GM23248 (cell line): Measurements from ENCODE around the gene LRRFIP1. TPM values are rescaled to one million over a fixed set of nuclear protein-coding genes. Genes with fewer than 3 reads are reported as not detected.

ENCODE experiments used
- DNase-seq: peaks from one replicate; pipeline ENCODE4 v3.0.0-alpha.2; 2015
- H2AFZ ChIP-seq: fragments of 200-600 bp; sonication (generic); 2 replicates; pipeline ENCODE4 v1.6.1; 2016; ENCODE audit warnings: antibody characterized with exemption
- H3F3A ChIP-seq: fragments of 200-600 bp; sonication (generic); 2 replicates; pipeline ENCODE4 v1.6.1; 2016; ENCODE audit warnings: mild to moderate bottlenecking, antibody characterized with exemption, mixed run types; ENCODE audit not compliant: insufficient read depth
- H3K27ac ChIP-seq: fragments of 200-600 bp; sonication (generic); 2 replicates; pipeline ENCODE4 v1.5.1; 2016; ENCODE audit warnings: mild to moderate bottlenecking
- H3K27me3 ChIP-seq: fragments of 200-600 bp; sonication (generic); replicated peaks from 2 replicates; pipeline ENCODE4 v1.6.1; 2016; ENCODE audit warnings: mild to moderate bottlenecking; ENCODE audit not compliant: insufficient read depth
- H3K36me3 ChIP-seq: fragments of 200-600 bp; sonication (generic); 2 replicates; pipeline ENCODE4 v1.6.1; 2016; ENCODE audit warnings: low read depth, mild to moderate bottlenecking
- H3K4me1 ChIP-seq: fragments of 200-600 bp; sonication (generic); 2 replicates; pipeline ENCODE4 v1.6.1; 2016; ENCODE audit warnings: mild to moderate bottlenecking; ENCODE audit not compliant: insufficient read depth
- H3K4me2 ChIP-seq: fragments of 200-600 bp; sonication (generic); one replicate; pipeline ENCODE4 v1.6.1; 2016; ENCODE audit warnings: mild to moderate bottlenecking; ENCODE audit not compliant: unreplicated experiment
- H3K4me3 ChIP-seq: fragments of 200-600 bp; sonication (generic); 2 replicates; pipeline ENCODE4 v1.5.1; 2016; ENCODE audit warnings: mild to moderate bottlenecking
- H3K79me2 ChIP-seq: fragments of 200-600 bp; sonication (generic); 2 replicates; pipeline ENCODE4 v1.6.1; 2016; ENCODE audit warnings: mild to moderate bottlenecking; ENCODE audit not compliant: insufficient read depth
- H3K9ac ChIP-seq: fragments of 200-600 bp; sonication (generic); 2 replicates; pipeline ENCODE4 v1.6.1; 2016; ENCODE audit warnings: mild to moderate bottlenecking
- H3K9me2 ChIP-seq: fragments of 200-600 bp; sonication (generic); 2 replicates; pipeline ENCODE4 v1.6.1; 2016; ENCODE audit warnings: mixed run types, mild to moderate bottlenecking, moderate library complexity; ENCODE audit not compliant: insufficient read depth
- H3K9me3 ChIP-seq: fragments of 200-600 bp; sonication (generic); one replicate; pipeline ENCODE4 v1.6.1; 2017; ENCODE audit warnings: low read depth
- H4K20me1 ChIP-seq: fragments of 200-600 bp; sonication (generic); 2 replicates; pipeline ENCODE4 v1.6.0; 2016; ENCODE audit not compliant: insufficient read depth
- EZH2 ChIP-seq: fragments of 200-600 bp; sonication (generic); IDR thresholded peaks from 2 replicates; pipeline ENCODE4 v1.6.1; 2018; ENCODE audit warnings: antibody characterized with exemption, mild to moderate bottlenecking; ENCODE audit not compliant: insufficient read depth, poor library complexity, severe bottlenecking
- EZH2phosphoT487 ChIP-seq: fragments of 200-600 bp; sonication (generic); IDR thresholded peaks from 2 replicates; pipeline ENCODE4 v1.6.1; 2018; ENCODE audit warnings: antibody characterized with exemption, moderate library complexity, mild to moderate bottlenecking, low read depth; ENCODE audit not compliant: insufficient read depth
- WGBS, 2 experiments: methylation state at CpG; one replicate each; pipeline ENCODE4 v1.1.6; 2015 to 2017; ENCODE audit warnings: low lambda C conversion rate in 2 of 2, low coverage in 1 of 2; ENCODE audit errors: missing lambda C conversion rate in 2 of 2; 5-methylcytosine and 5-hydroxymethylcytosine counted together
- in situ Hi-C: fragments of 300-500 bp; cut with MboI; formaldehyde crosslinking; loops from 2 replicates; pipeline ENCODE4 v1.15.0; 2020
- polyA plus RNA-seq: library from polyadenylated mRNA; unstranded; fragments of >200 nt; fragmentation: Nextera tagmentation; extraction: Ambion mirVana; gene quantifications from 2 replicates; pipeline ENCODE4 v1.2.1, GENCODE V29; 2016
- total RNA-seq: library from RNA; depleted of rRNA; stranded (reverse); fragments of >200 nt; shearing (Covaris generic); gene quantifications from 2 replicates; pipeline ENCODE4 v1.2.3, GENCODE V29; 2014

LRRFIP1 gene
- total and polyA plus RNA-seq, 2 experiments from 2014 or later = 84.4 to 159 TPM

DNA sequence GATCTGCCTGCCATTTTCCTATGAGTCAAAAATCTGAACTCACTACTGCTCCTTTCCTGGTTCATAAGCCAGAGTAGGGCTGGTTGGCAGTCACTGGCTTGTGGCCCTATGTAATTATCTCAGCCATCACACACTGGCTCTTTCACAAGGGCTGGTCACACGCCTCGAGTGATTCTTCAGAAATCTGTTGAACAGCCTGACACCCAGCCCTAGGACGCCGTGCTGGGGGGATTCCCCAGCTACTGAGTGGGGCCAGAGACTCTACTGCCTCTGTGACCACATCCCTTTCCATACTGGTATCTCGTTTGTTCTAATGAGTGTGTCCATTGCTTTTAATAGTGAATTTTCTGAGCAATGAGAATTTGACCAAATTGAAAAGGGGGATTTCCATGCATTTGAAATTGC lies 125.4 kb downstream of the LRRFIP1 start:
- H3F3A ChIP-seq = peaks cover 5% of the 10 kb centered on the region; the same call in 1 of the 2 replicates
- no peak overlapping the region for H3K27ac ChIP-seq
- H3K4me1 ChIP-seq = no peaks in the 10 kb centered on the region
- no peak overlapping the region for H2AFZ ChIP-seq
- no peak for DNase-seq
- no peak for TF ChIP-seq EZH2phosphoT487
- no peak for TF ChIP-seq EZH2
- in situ Hi-C loops = no loop called here
- H3K9me2 ChIP-seq = no peaks in the 10 kb centered on the region
- no peaks in the 10 kb centered on the region for H3K9me3 ChIP-seq
- peaks cover 72% of the 10 kb centered on the region for H3K36me3 ChIP-seq
- H4K20me1 ChIP-seq = no peaks in the 10 kb centered on the region
- no peak overlapping the region for H3K9ac ChIP-seq
- H3K4me3 ChIP-seq = no peak overlapping the region
- H3K79me2 ChIP-seq = peaks cover 12% of the 10 kb centered on the region
- WGBS, 2 experiments = 56% methylated on average over 5 of the region's 5 CpGs
- H3K27me3 ChIP-seq = no peaks in the 10 kb centered on the region
- H3K4me2 ChIP-seq = no peak overlapping the region

DNA sequence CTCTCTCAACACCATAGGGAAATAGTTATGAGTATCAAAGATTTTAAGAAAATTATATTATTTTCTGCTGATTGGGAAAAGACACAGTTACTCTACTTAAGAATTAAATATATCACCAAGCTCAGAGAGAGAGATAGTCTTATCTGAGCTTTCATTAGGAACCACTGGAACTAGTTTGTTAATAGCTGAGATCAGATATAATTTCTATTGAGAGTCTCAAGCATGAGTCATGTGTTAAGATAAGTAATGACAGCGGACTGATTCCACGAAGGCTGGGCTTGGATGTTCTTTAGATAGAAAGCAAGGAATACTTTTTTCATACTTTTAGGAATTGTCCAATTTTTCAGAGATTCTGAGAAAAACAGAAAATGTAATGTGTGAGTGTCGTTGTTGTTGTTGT lies 126.8 kb downstream of the LRRFIP1 start:
- peak; percentile 35 for DNase-seq
- 72 to 74% methylated on average over 3 of the region's 3 CpGs for WGBS, 2 experiments

DNA sequence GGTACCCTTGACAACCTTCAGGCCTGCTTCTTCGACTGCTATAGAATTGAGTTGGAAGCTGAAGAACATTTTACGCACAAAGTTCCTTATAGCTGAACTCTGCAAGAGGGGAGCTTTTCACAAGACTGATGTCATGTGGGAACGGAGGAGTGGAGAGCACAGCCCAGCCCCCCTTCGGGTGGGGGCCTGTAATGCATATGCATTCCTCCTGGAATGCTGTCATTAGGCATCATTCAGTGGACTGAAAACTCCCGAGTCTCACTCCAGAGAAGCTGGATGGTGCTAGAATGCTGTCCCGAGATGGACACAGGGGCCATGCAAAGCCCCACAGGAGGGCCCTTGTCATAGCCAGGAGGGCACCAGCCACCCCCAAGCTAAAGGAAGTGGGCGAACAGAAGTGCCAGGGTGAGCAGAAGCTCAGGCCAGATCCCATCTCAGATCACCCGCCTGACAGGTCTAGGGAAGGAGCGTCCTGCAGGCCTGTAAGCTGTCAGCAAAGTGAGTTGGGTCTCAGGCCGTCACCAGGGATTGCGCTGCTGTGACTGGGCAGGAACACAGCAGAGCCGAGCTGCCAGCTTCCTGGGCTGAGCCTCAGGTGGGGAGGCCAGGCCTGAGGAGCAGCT lies 127.3 kb downstream of the LRRFIP1 start:
- H3K4me1 ChIP-seq = 0 out of 2 replicates have a peak, but pooled peaks cover 5% of the 10 kb centered on the region
- peaks cover 9% of the 10 kb centered on the region; the same call in 1 of the 2 replicates for H3F3A ChIP-seq
- H3K9ac ChIP-seq = no peak overlapping the region
- no peaks in the 10 kb centered on the region for H4K20me1 ChIP-seq
- H3K36me3 ChIP-seq = peaks cover 63% of the 10 kb centered on the region
- DNase-seq = no peak
- no peak overlapping the region for H3K27ac ChIP-seq
- WGBS, 2 experiments = 90 to 96% methylated on average over 12 of the region's 12 CpGs
- no peaks in the 10 kb centered on the region for H3K27me3 ChIP-seq
- in situ Hi-C loops = no loop called here
- no peak overlapping the region for H3K4me2 ChIP-seq
- H2AFZ ChIP-seq = no peak overlapping the region
- no peak for TF ChIP-seq EZH2
- no peak for TF ChIP-seq EZH2phosphoT487
- no peaks in the 10 kb centered on the region for H3K79me2 ChIP-seq
- no peaks in the 10 kb centered on the region for H3K9me2 ChIP-seq
- H3K9me3 ChIP-seq = no peaks in the 10 kb centered on the region
- H3K4me3 ChIP-seq = no peak overlapping the region

More for the DNA sequence above, 126.8 kb downstream of the LRRFIP1 start:
- no peaks in the 10 kb centered on the region for H3K9me2 ChIP-seq
- no peaks in the 10 kb centered on the region for H3K27me3 ChIP-seq
- no peaks in the 10 kb centered on the region for H3K79me2 ChIP-seq
- H3F3A ChIP-seq = peaks cover 5% of the 10 kb centered on the region; the same call in 1 of the 2 replicates
- no peaks in the 10 kb centered on the region for H3K9me3 ChIP-seq
- no peak overlapping the region for H3K4me2 ChIP-seq
- no peak overlapping the region for H2AFZ ChIP-seq
- H4K20me1 ChIP-seq = no peaks in the 10 kb centered on the region
- in situ Hi-C loops = no loop called here
- no peak overlapping the region for H3K27ac ChIP-seq
- no peak overlapping the region for H3K9ac ChIP-seq
- 0 out of 2 replicates have a peak, but pooled peaks cover 5% of the 10 kb centered on the region for H3K4me1 ChIP-seq
- no peak for TF ChIP-seq EZH2phosphoT487
- no peak for TF ChIP-seq EZH2
- peaks cover 67% of the 10 kb centered on the region for H3K36me3 ChIP-seq
- H3K4me3 ChIP-seq = no peak overlapping the region

DNA sequence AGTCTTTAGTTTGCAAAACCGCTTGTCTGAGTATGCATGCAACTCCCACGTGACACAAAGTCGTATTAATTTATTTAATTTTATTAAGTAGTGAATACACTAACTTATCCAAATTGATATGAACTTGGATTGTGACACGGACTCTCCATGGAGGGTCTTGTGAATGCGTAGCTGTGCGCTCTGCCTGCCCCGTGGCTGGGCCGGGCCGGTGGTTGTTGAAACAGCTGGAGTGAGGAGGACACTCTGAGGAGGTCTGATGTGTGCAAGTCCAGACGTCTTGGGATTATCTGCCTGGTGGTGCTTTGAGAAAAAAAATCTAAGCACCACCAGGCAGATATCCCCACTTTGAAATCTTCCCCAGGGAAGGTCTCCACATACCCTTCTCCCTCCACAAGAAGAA lies 130.2 kb downstream of the LRRFIP1 start:
- Histone ChIP-seq H3K9me3 (no peaks in the 10 kb centered on the region), H3K4me1 (peaks cover 27% of the 10 kb centered on the region), H3K9me2 (no peaks in the 10 kb centered on the region), H4K20me1 (no peaks in the 10 kb centered on the region), H3K79me2 (no peaks in the 10 kb centered on the region), H3K27ac (no peak overlapping the region), H3K9ac (no peak overlapping the region), H3K4me2 (no peak overlapping the region), H3F3A (peaks cover 31% of the 10 kb centered on the region), H2AFZ (no peak overlapping the region), H3K36me3 (peaks cover 51% of the 10 kb centered on the region), H3K27me3 (no peaks in the 10 kb centered on the region), H3K4me3 (no peak overlapping the region)
- in situ Hi-C loops = no loop called here
- no peak for DNase-seq
- no peak for TF ChIP-seq EZH2phosphoT487
- no peak for TF ChIP-seq EZH2
- WGBS, 2 experiments = 98% methylated on average over 10 of the region's 10 CpGs
